ENCODE results near the gene COG1. TPM values are rescaled to one million over a fixed set of nuclear protein-coding genes. Genes with fewer than 3 reads are reported as not detected.
A peak's percentile ranks its signal among the peaks of the same experiment; 100 is the strongest.

The COG1 gene
- total and polyA plus RNA-seq, 9 of the 15 experiments (the other 6 are each of a cell fraction or from before 2014, with no cell fraction given) = 9.5 to 26.8 (median 12.9) TPM

DNA sequence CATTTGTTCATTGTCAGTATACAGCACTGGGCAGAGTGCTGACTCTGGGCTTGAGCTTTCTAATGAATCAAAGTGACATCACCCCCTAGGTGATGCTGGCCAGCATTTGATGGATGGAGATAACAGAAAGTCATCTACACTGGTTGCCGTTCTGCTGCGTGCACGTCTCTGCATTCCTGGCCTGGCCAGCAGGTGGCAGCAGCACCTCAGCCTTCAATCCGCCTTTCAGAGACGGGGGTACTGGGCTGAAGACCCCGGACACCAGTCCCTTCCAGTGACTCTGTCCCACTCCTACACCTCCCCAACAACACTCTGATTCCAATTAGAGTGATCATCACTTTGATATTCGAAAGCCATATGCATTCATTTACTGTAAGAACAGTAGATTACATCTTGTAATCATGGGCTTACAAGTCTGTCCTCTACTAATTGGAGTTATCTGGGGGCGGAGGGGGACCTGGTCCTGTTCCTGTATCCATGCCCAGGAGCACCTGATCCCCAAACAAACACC, 62.9 kb downstream of the COG1 start (continued):
- TF ChIP-seq ATF7 (IDR thresholded peaks at IDR 0.05) (peak; percentile 68; the same call in 1 of the 2 replicates), STAG1 (CRISPR knock-in tag; IDR thresholded peaks at IDR 0.05; ENCODE audit: borderline replicate concordance) (peak; percentile 95), MAZ (CRISPR knock-in tag; conservative IDR thresholded peaks at IDR 0.05 in 1 of 2, IDR thresholded peaks at IDR 0.05 in 1 of 2) (peak in 1 of 2 experiments; percentile 23; a peak in 1 of 4 replicates), TFAP4 (CRISPR knock-in tag; IDR thresholded peaks at IDR 0.05; ENCODE audit: borderline replicate concordance) (peak; percentile 77; the same call in 1 of the 2 replicates), ZNF24 (IDR thresholded peaks at IDR 0.05) (peak; percentile 30; the same call in 1 of the 2 replicates), TEAD1 (CRISPR knock-in tag; IDR thresholded peaks at IDR 0.05) (peak in 1 of 2 experiments; percentile 93; a peak in 2 of 4 replicates), JUN (IDR thresholded peaks at IDR 0.05; ENCODE audit: borderline replicate concordance, low read depth, low read length) (peak; percentile 58; the same call in 1 of the 2 replicates), JUN (CRISPR knock-in tag; IDR thresholded peaks at IDR 0.05; ENCODE audit: borderline replicate concordance) (no peak), EGR1 (conservative IDR thresholded peaks at IDR 0.05) (no peak), ARID2 (IDR thresholded peaks at IDR 0.05) (peak; percentile 99), HLTF (IDR thresholded peaks at IDR 0.05) (no peak), CTCF (IDR thresholded peaks at IDR 0.05 in 2 of 3, conservative IDR thresholded peaks at IDR 0.05 in 1 of 3; ENCODE audit: insufficient read depth in 2 of 3, low read depth in 1 of 3, low read length in 3 of 3) (peak; percentile 91 to 97 (median 95)), ZFP1 (CRISPR knock-in tag; IDR thresholded peaks at IDR 0.05) (no peak), RBM25 (IDR thresholded peaks at IDR 0.05; ENCODE audit: low read depth, low read length, severe bottlenecking) (no peak), HDAC1 (IDR thresholded peaks at IDR 0.05) (0 out of 4 replicates have a peak, but pooled peaks of 1 of the 2 experiments have one; percentile 23), CREM (IDR thresholded peaks at IDR 0.05; ENCODE audit: low read depth) (peak; percentile 62; the same call in 1 of the 2 replicates), ZBTB17 (CRISPR knock-in tag; IDR thresholded peaks at IDR 0.05) (no peak), DEAF1 (CRISPR knock-in tag; IDR thresholded peaks at IDR 0.05) (peak; percentile 99), U2AF2 (optimal IDR thresholded peaks at IDR 0.05; ENCODE audit: low read depth, low read length) (no peak)
- TF ChIP-seq, protein P1, sequence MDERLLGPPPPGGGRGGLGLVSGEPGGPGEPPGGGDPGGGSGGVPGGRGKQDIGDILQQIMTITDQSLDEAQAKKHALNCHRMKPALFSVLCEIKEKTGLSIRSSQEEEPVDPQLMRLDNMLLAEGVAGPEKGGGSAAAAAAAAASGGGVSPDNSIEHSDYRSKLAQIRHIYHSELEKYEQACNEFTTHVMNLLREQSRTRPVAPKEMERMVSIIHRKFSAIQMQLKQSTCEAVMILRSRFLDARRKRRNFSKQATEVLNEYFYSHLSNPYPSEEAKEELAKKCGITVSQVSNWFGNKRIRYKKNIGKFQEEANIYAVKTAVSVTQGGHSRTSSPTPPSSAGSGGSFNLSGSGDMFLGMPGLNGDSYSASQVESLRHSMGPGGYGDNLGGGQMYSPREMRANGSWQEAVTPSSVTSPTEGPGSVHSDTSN (CRISPR knock-in tag; IDR thresholded peaks at IDR 0.05; ENCODE audit: low read depth) = no peak
- TF ChIP-seq, protein P1 (tag; conservative IDR thresholded peaks at IDR 0.05; ENCODE audit: low read depth) = peak; percentile 65

Measured in K562 (cell line).